ENCODE data around the gene RIOX2. TPM values are rescaled to one million over a fixed set of nuclear protein-coding genes. Genes with fewer than 3 reads are reported as not detected.

The RIOX2 gene
- total RNA-seq, 2 experiments from 2014 or later: 26.8 to 32.0 TPM

DNA sequence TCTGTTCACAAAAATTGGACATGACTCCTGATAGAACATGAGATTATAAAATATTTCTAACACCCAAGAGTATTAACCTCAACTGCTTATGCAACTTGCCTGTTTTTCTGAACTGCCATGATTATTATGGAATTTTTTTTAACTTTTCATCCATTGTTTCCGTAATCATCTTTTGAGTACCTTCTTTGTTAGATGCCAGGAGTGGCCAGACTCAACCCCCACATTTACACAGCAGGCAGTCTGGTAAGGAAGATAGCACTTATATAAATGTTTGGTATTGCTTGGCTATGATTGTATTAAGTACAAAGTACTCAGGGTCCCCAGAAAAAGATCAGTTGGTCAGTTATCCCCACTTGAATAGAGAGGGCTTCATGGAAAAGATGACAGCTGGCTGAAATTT is 76.1 kb downstream of the RIOX2 start:
- H3K9me2 ChIP-seq (ENCODE audit: insufficient read depth, low read length): no peaks in the 10 kb centered on the region
- H3K4me1 ChIP-seq (ENCODE audit: insufficient read depth, low read length, poor library complexity, severe bottlenecking): peaks cover 15% of the 10 kb centered on the region
- ChIA-PET POLR2A (no interaction called here), CTCF (ENCODE audit: unreplicated experiment) (no interaction called here)
- H4K20me1 ChIP-seq (ENCODE audit: insufficient read depth, low read length): no peaks in the 10 kb centered on the region
- no peaks in the 10 kb centered on the region for H3K9me3 ChIP-seq (ENCODE audit: low read length)
- no peak overlapping the region for H3K4me3 ChIP-seq (ENCODE audit: low read depth, low read length, poor library complexity, severe bottlenecking)
- DNase-seq (ENCODE audit: low spot score): no peak
- intact Hi-C loops (cut with micrococcal nuclease; ENCODE audit: unreplicated experiment): no loop called here
- H3K79me2 ChIP-seq (ENCODE audit: insufficient read depth, low read depth, low read length): no peaks in the 10 kb centered on the region
- H2AFZ ChIP-seq (ENCODE audit: low read length): peak overlapping the region; percentile 40; the same call in 1 of the 2 replicates
- no peaks in the 10 kb centered on the region for H3K36me3 ChIP-seq (ENCODE audit: insufficient read depth, low read length)
- no peak for TF ChIP-seq EZH2phosphoT487 (IDR thresholded peaks at IDR 0.05; ENCODE audit: borderline replicate concordance, low read depth, low read length)
- TF ChIP-seq, protein P1, sequence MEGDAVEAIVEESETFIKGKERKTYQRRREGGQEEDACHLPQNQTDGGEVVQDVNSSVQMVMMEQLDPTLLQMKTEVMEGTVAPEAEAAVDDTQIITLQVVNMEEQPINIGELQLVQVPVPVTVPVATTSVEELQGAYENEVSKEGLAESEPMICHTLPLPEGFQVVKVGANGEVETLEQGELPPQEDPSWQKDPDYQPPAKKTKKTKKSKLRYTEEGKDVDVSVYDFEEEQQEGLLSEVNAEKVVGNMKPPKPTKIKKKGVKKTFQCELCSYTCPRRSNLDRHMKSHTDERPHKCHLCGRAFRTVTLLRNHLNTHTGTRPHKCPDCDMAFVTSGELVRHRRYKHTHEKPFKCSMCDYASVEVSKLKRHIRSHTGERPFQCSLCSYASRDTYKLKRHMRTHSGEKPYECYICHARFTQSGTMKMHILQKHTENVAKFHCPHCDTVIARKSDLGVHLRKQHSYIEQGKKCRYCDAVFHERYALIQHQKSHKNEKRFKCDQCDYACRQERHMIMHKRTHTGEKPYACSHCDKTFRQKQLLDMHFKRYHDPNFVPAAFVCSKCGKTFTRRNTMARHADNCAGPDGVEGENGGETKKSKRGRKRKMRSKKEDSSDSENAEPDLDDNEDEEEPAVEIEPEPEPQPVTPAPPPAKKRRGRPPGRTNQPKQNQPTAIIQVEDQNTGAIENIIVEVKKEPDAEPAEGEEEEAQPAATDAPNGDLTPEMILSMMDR (conservative IDR thresholded peaks at IDR 0.05; ENCODE audit: low read length): no peak
- H3K27ac ChIP-seq (ENCODE audit: low read depth, low read length, poor library complexity, severe bottlenecking): no peak overlapping the region
- H3K4me2 ChIP-seq (ENCODE audit: low read length): no peak overlapping the region
- no TSS peak for BruUV-seq (replicated peaks)

- peaks cover 15% of the 10 kb centered on the region for H3K4me1 ChIP-seq (ENCODE audit: insufficient read depth, low read length, poor library complexity, severe bottlenecking)
- peak overlapping the region; percentile 38 for H3K4me2 ChIP-seq (ENCODE audit: low read length)
- H2AFZ ChIP-seq (ENCODE audit: low read length): peak overlapping the region; percentile 40; the same call in 1 of the 2 replicates
- peak; percentile 44 for DNase-seq (ENCODE audit: low spot score)
- POLR2A ChIA-PET: interaction anchor here (0.5 to 1.5 kb wide), 7 partner anchors 10 to 145 kb away, joined by 3 to 6 read pairs (median 4); no protein-coding TSS in a partner anchor
- TF ChIP-seq EZH2phosphoT487 (IDR thresholded peaks at IDR 0.05; ENCODE audit: borderline replicate concordance, low read depth, low read length): no peak
- TF ChIP-seq, protein P1 (conservative IDR thresholded peaks at IDR 0.05; ENCODE audit: low read length): no peak
- intact Hi-C loops (cut with micrococcal nuclease; ENCODE audit: unreplicated experiment): loop anchor here (1.0 kb wide), 1 partner anchor 102 kb away; no protein-coding TSS in a partner anchor
- peak overlapping the region; percentile 15 for H3K4me3 ChIP-seq (ENCODE audit: low read depth, low read length, poor library complexity, severe bottlenecking)
- no peaks in the 10 kb centered on the region for H4K20me1 ChIP-seq (ENCODE audit: insufficient read depth, low read length)
- H3K36me3 ChIP-seq (ENCODE audit: insufficient read depth, low read length): no peaks in the 10 kb centered on the region
- no peaks in the 10 kb centered on the region for H3K79me2 ChIP-seq (ENCODE audit: insufficient read depth, low read depth, low read length)
- H3K9me2 ChIP-seq (ENCODE audit: insufficient read depth, low read length): no peaks in the 10 kb centered on the region
- BruUV-seq (replicated peaks): no TSS peak
- no peak overlapping the region for H3K27ac ChIP-seq (ENCODE audit: low read depth, low read length, poor library complexity, severe bottlenecking)
- CTCF ChIA-PET (ENCODE audit: unreplicated experiment): no interaction called here
- H3K9me3 ChIP-seq (ENCODE audit: low read length): no peaks in the 10 kb centered on the region
Measured at GRCh38 chr3:97895216-97895615, 77.0 kb downstream of the RIOX2 start.

GRCh38 chr3:97892852-97893251 is 79.4 kb downstream of the RIOX2 start:
- H3K36me3 ChIP-seq (ENCODE audit: insufficient read depth, low read length): no peaks in the 10 kb centered on the region
- H3K9me2 ChIP-seq (ENCODE audit: insufficient read depth, low read length): no peaks in the 10 kb centered on the region
- H3K9me3 ChIP-seq (ENCODE audit: low read length): no peaks in the 10 kb centered on the region
- no TSS peak for BruUV-seq (replicated peaks)
- ChIA-PET POLR2A (no interaction called here), CTCF (ENCODE audit: unreplicated experiment) (no interaction called here)
- H3K79me2 ChIP-seq (ENCODE audit: insufficient read depth, low read depth, low read length): no peaks in the 10 kb centered on the region
- no peaks in the 10 kb centered on the region for H4K20me1 ChIP-seq (ENCODE audit: insufficient read depth, low read length)
- no peak overlapping the region for H3K4me2 ChIP-seq (ENCODE audit: low read length)
- peaks cover 15% of the 10 kb centered on the region for H3K4me1 ChIP-seq (ENCODE audit: insufficient read depth, low read length, poor library complexity, severe bottlenecking)
- H3K27ac ChIP-seq (ENCODE audit: low read depth, low read length, poor library complexity, severe bottlenecking): no peak overlapping the region
- no peak overlapping the region for H3K4me3 ChIP-seq (ENCODE audit: low read depth, low read length, poor library complexity, severe bottlenecking)
- intact Hi-C loops (cut with micrococcal nuclease; ENCODE audit: unreplicated experiment): no loop called here
- TF ChIP-seq, protein P1 (conservative IDR thresholded peaks at IDR 0.05; ENCODE audit: low read length): no peak
- TF ChIP-seq EZH2phosphoT487 (IDR thresholded peaks at IDR 0.05; ENCODE audit: borderline replicate concordance, low read depth, low read length): no peak
- no peak overlapping the region for H2AFZ ChIP-seq (ENCODE audit: low read length)
- DNase-seq (ENCODE audit: low spot score): no peak

Other genes with a start within 250 kb of the RIOX2 start
- 5.0 and 8.6 TPM in 2 replicates for gene ARL6, start 207.7 kb downstream of the RIOX2 start, total RNA-seq (2014; rRNA removed; shearing (Covaris generic))
- gene ARL6, start 207.7 kb downstream of the RIOX2 start, total RNA-seq (2022): 5.5 and 5.9 TPM in 2 replicates
- gene CRYBG3, start 150.4 kb downstream of the RIOX2 start, total RNA-seq (2014; rRNA removed; shearing (Covaris generic)): 0.05 and 0.22 TPM in 2 replicates
- gene CRYBG3, start 150.4 kb downstream of the RIOX2 start, total RNA-seq (2022): 0.28 and 0.46 TPM in 2 replicates
- not detected in 2 replicates for gene GABRR3, start 62.9 kb upstream of the RIOX2 start, total RNA-seq (2014; rRNA removed; shearing (Covaris generic))
- gene GABRR3, start 62.9 kb upstream of the RIOX2 start, total RNA-seq (2022): not detected in 2 replicates
- gene OR5AC2, start 114.7 kb upstream of the RIOX2 start, total RNA-seq (2014; rRNA removed; shearing (Covaris generic)): not detected in 2 replicates
- gene OR5AC2, start 114.7 kb upstream of the RIOX2 start, total RNA-seq (2022): not detected in 2 replicates
- gene OR5H1, start 158.3 kb upstream of the RIOX2 start, total RNA-seq (2014; rRNA removed; shearing (Covaris generic)): not detected in 2 replicates
- gene OR5H1, start 158.3 kb upstream of the RIOX2 start, total RNA-seq (2022): not detected in 2 replicates
- gene OR5H14, start 175.0 kb upstream of the RIOX2 start, total RNA-seq (2014; rRNA removed; shearing (Covaris generic)): not detected in 2 replicates
- gene OR5H14, start 175.0 kb upstream of the RIOX2 start, total RNA-seq (2022): not detected in 2 replicates
- gene OR5H15, start 194.3 kb upstream of the RIOX2 start, total RNA-seq (2014; rRNA removed; shearing (Covaris generic)): not detected in 2 replicates
- gene OR5H15, start 194.3 kb upstream of the RIOX2 start, total RNA-seq (2022): not detected in 2 replicates

All from OCI-LY7 (cell line).